Gastrocnemius medialis (tissue), 4 donors: ENCODE results near the gene CHST8.

Experiments
- CTCF ChIP-seq, 5 experiments: fragments of 450-650 bp in 3 of 5; fragments of 200-600 bp in 2 of 5; sonication (generic) in 2 of 5; IDR thresholded peaks in 4 of 5; conservative IDR thresholded peaks in 1 of 5; 1 replicate in 4 of 5; 2 replicates in 1 of 5; pipeline ENCODE4 v1.5.1; 2016 to 2019; ENCODE audit warnings: antibody characterized with exemption in 5 of 5, mild to moderate bottlenecking in 3 of 5, moderate library complexity in 3 of 5
- POLR2A ChIP-seq, 2 donors: fragments of 450-650 bp; IDR thresholded peaks; one replicate each; pipeline ENCODE4 v1.6.1; 2017; ENCODE audit warnings: antibody characterized with exemption in 2 of 2, mild to moderate bottlenecking in 2 of 2, moderate library complexity in 2 of 2

- no peak for TF ChIP-seq CTCF (IDR thresholded peaks at IDR 0.05 in 4 of 5, conservative IDR thresholded peaks at IDR 0.05 in 1 of 5)
- TF ChIP-seq POLR2A (IDR thresholded peaks at IDR 0.05): no peak
Observed at GRCh38 chr19:33774751-33775150, 153.0 kb downstream of the CHST8 start.
